ENCODE data around the gene PDE2A. TPM values are rescaled to one million over a fixed set of nuclear protein-coding genes. Genes with fewer than 3 reads are reported as not detected.
A peak's percentile ranks its signal among the peaks of the same experiment; 100 is the strongest.

Gene PDE2A
- total and polyA plus RNA-seq, 8 donors, result 8.4 to 13.8 (median 11.2) TPM

GRCh38 chr11:72578051-72578450 is 96.2 kb downstream of the PDE2A start:
- H3K4me1 ChIP-seq, result no peaks in the 10 kb centered on the region
- intact Hi-C loops (cut with DNase I), result no loop called here
- no peaks in the 10 kb centered on the region for H3K9me3 ChIP-seq
- DNase-seq, result peak in 1 of 4 donors; percentile 28
- no peaks in the 10 kb centered on the region for H3K36me3 ChIP-seq
- H3K27me3 ChIP-seq, result peaks cover 0 to 32% of the 10 kb centered on the region in 2 donors
- no peak for ATAC-seq
- H3K27ac ChIP-seq, result no peak overlapping the region
- no peak overlapping the region for H3K4me3 ChIP-seq
- no peak for TF ChIP-seq CTCF (IDR thresholded peaks at IDR 0.05)

- Histone ChIP-seq H3K27me3 (peaks cover 0 to 29% of the 10 kb centered on the region in 2 donors), H3K9me3 (no peaks in the 10 kb centered on the region), H3K27ac (no peak overlapping the region), H3K4me1 (no peaks in the 10 kb centered on the region), H3K4me3 (no peak overlapping the region), H3K36me3 (no peaks in the 10 kb centered on the region)
- TF ChIP-seq CTCF (IDR thresholded peaks at IDR 0.05), result no peak
- DNase-seq (no peak), ATAC-seq (no peak)
- intact Hi-C loops (cut with DNase I), result no loop called here
Measured at GRCh38 chr11:72577271-72577721, 96.9 kb downstream of the PDE2A start.

GRCh38 chr11:72576661-72577060 is 97.6 kb downstream of the PDE2A start:
- DNase-seq (no peak), ATAC-seq (no peak)
- Histone ChIP-seq H3K9me3 (no peaks in the 10 kb centered on the region), H3K4me1 (no peaks in the 10 kb centered on the region), H3K36me3 (no peaks in the 10 kb centered on the region), H3K4me3 (no peak overlapping the region), H3K27me3 (peaks cover 0 to 29% of the 10 kb centered on the region in 2 donors), H3K27ac (no peak overlapping the region)
- no peak for TF ChIP-seq CTCF (IDR thresholded peaks at IDR 0.05)
- intact Hi-C loops (cut with DNase I), result no loop called here

- intact Hi-C loops (cut with DNase I), result no loop called here
- Histone ChIP-seq H3K9me3 (no peaks in the 10 kb centered on the region), H3K27me3 (peaks cover 0 to 29% of the 10 kb centered on the region in 2 donors), H3K36me3 (no peaks in the 10 kb centered on the region), H3K4me1 (no peaks in the 10 kb centered on the region), H3K27ac (no peak overlapping the region), H3K4me3 (no peak overlapping the region)
- no peak for ATAC-seq
- no peak for TF ChIP-seq CTCF (IDR thresholded peaks at IDR 0.05)
- DNase-seq, result no peak
Measured at GRCh38 chr11:72576243-72576595, 98.0 kb downstream of the PDE2A start.

GRCh38 chr11:72575533-72576242 is 98.5 kb downstream of the PDE2A start:
- Histone ChIP-seq H3K4me3 (no peak overlapping the region), H3K27me3 (peaks cover 0 to 29% of the 10 kb centered on the region in 2 donors), H3K36me3 (no peaks in the 10 kb centered on the region), H3K9me3 (no peaks in the 10 kb centered on the region), H3K27ac (no peak overlapping the region), H3K4me1 (no peaks in the 10 kb centered on the region)
- no peak for TF ChIP-seq CTCF (IDR thresholded peaks at IDR 0.05)
- no peak for ATAC-seq
- intact Hi-C loops (cut with DNase I), result no loop called here
- DNase-seq, result no peak

Data from left lung (tissue), 10 donors.